Suprapubic skin (tissue), 4 donors: ENCODE measurements around the gene RFX5. TPM values are rescaled to one million over a fixed set of nuclear protein-coding genes. Genes with fewer than 3 reads are reported as not detected.
"Not testable (repeated sequence)": the region's sequence is repeated elsewhere in the genome, so short reads cannot be mapped to it uniquely, and the experiment has no call there.

Source experiments
- DNase-seq, 2 donors: peaks; one replicate each; pipeline ENCODE4 v3.0.0-alpha.2; 2019; ENCODE audit warnings: low spot score in 2 of 2
- H3K27ac ChIP-seq: fragments of 200-600 bp; sonication (generic); one replicate; pipeline ENCODE4 v1.5.1; 2019
- H3K27me3 ChIP-seq: fragments of 200-600 bp; sonication (generic); one replicate; pipeline ENCODE4 v1.5.1; 2019
- H3K36me3 ChIP-seq: fragments of 200-600 bp; sonication (generic); one replicate; pipeline ENCODE4 v1.5.1; 2019
- H3K4me1 ChIP-seq: fragments of 200-600 bp; sonication (generic); one replicate; pipeline ENCODE4 v1.5.1; 2019
- H3K4me3 ChIP-seq: fragments of 200-600 bp; sonication (generic); one replicate; pipeline ENCODE4 v1.5.1; 2019; ENCODE audit warnings: mild to moderate bottlenecking
- H3K9me3 ChIP-seq: fragments of 200-600 bp; sonication (generic); one replicate; pipeline ENCODE4 v1.5.1; 2019
- EP300 ChIP-seq: sonication (generic); formaldehyde crosslinking; IDR thresholded peaks from one replicate; pipeline ENCODE4 v1.6.1; 2017; ENCODE audit warnings: antibody characterized with exemption
- POLR2A ChIP-seq, 2 donors: fragments of 450-650 bp; IDR thresholded peaks; one replicate each; pipeline ENCODE4 v1.6.1; 2017; ENCODE audit warnings: antibody characterized with exemption in 2 of 2, mild to moderate bottlenecking in 2 of 2, moderate library complexity in 2 of 2
- POLR2AphosphoS5 ChIP-seq, 3 donors: sonication (generic); formaldehyde crosslinking; IDR thresholded peaks; one replicate each; pipeline ENCODE4 v1.6.1; 2017; ENCODE audit warnings: antibody characterized with exemption in 3 of 3
- WGBS: methylation state at CpG from one replicate; pipeline ENCODE4 v1.1.5; 2018; 5-methylcytosine and 5-hydroxymethylcytosine counted together
- total RNA-seq, 4 donors: library from RNA; depleted of rRNA; stranded (reverse); fragments of >200 nt; gene quantifications; one replicate each; pipeline ENCODE4 v1.1.0, GENCODE V29; 2016
- TF ChIP-seq, protein P1 (sequence below), 2 donors: fragments of 200-600 bp in 1 of 2; fragments of 450-650 bp in 1 of 2; sonication (generic) in 1 of 2; IDR thresholded peaks; one replicate each; pipeline ENCODE4 v1.5.1; 2016 to 2019; ENCODE audit warnings: antibody characterized with exemption in 2 of 2, mild to moderate bottlenecking in 1 of 2, moderate library complexity in 1 of 2

The RFX5 gene
- total RNA-seq, 4 donors from 2014 or later = 18.0 to 22.1 (median 18.5) TPM

GRCh38 chr1:151356696-151357095, 9.6 kb upstream of the RFX5 start:
- Histone ChIP-seq H3K36me3 (no peaks in the 10 kb centered on the region), H3K27me3 (no peaks in the 10 kb centered on the region), H3K4me1 (no peaks in the 10 kb centered on the region), H3K4me3 (no peak overlapping the region), H3K27ac (no peak overlapping the region), H3K9me3 (no peaks in the 10 kb centered on the region)
- TF ChIP-seq EP300 (no peak), POLR2A (IDR thresholded peaks at IDR 0.05) (no peak), POLR2AphosphoS5 (IDR thresholded peaks at IDR 0.05) (no peak)
- TF ChIP-seq, protein P1, sequence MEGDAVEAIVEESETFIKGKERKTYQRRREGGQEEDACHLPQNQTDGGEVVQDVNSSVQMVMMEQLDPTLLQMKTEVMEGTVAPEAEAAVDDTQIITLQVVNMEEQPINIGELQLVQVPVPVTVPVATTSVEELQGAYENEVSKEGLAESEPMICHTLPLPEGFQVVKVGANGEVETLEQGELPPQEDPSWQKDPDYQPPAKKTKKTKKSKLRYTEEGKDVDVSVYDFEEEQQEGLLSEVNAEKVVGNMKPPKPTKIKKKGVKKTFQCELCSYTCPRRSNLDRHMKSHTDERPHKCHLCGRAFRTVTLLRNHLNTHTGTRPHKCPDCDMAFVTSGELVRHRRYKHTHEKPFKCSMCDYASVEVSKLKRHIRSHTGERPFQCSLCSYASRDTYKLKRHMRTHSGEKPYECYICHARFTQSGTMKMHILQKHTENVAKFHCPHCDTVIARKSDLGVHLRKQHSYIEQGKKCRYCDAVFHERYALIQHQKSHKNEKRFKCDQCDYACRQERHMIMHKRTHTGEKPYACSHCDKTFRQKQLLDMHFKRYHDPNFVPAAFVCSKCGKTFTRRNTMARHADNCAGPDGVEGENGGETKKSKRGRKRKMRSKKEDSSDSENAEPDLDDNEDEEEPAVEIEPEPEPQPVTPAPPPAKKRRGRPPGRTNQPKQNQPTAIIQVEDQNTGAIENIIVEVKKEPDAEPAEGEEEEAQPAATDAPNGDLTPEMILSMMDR (IDR thresholded peaks at IDR 0.05) = no peak
- no peak for DNase-seq
- 68% methylated on average over 2 of the region's 2 CpGs for WGBS

- TF ChIP-seq, protein P1 (IDR thresholded peaks at IDR 0.05) = no peak
- TF ChIP-seq POLR2A (IDR thresholded peaks at IDR 0.05) (no peak), POLR2AphosphoS5 (IDR thresholded peaks at IDR 0.05) (no peak), EP300 (no peak)
- Histone ChIP-seq H3K36me3 (no peaks in the 10 kb centered on the region), H3K27me3 (no peaks in the 10 kb centered on the region), H3K9me3 (no peaks in the 10 kb centered on the region), H3K27ac (no peak overlapping the region), H3K4me3 (no peak overlapping the region), H3K4me1 (peaks cover 8% of the 10 kb centered on the region)
- DNase-seq = no peak
- WGBS = 93% methylated on average over 6 of the region's 6 CpGs
Measured at GRCh38 chr1:151352021-151352718, 5.1 kb upstream of the RFX5 start.

DNA sequence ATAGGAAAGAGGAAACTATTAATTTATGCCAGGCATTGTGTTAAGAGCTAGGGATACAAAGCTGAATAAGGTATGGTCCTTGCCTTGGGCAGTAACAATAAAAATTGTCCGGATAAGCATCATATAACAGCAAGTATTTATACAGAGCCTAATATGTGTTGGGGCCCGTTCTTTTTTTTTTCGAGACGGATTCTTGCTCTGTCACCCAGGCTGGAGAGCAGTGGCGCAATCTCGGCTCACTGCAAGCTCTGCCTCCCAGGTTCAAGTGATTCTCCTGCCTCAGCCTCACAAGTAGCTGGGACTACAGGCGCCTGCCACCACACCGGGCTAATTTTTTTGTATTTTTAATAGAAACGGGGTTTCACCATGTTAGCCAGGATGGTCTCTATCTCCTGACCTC, 3.3 kb upstream of the RFX5 start:
- H3K27me3 ChIP-seq, H3K4me3 ChIP-seq, DNase-seq, H3K36me3 ChIP-seq, H3K27ac ChIP-seq, H3K9me3 ChIP-seq: not testable (repeated sequence)
- WGBS = 86% methylated on average over 9 of the region's 9 CpGs
- peaks cover 20% of the 10 kb centered on the region for H3K4me1 ChIP-seq

DNA sequence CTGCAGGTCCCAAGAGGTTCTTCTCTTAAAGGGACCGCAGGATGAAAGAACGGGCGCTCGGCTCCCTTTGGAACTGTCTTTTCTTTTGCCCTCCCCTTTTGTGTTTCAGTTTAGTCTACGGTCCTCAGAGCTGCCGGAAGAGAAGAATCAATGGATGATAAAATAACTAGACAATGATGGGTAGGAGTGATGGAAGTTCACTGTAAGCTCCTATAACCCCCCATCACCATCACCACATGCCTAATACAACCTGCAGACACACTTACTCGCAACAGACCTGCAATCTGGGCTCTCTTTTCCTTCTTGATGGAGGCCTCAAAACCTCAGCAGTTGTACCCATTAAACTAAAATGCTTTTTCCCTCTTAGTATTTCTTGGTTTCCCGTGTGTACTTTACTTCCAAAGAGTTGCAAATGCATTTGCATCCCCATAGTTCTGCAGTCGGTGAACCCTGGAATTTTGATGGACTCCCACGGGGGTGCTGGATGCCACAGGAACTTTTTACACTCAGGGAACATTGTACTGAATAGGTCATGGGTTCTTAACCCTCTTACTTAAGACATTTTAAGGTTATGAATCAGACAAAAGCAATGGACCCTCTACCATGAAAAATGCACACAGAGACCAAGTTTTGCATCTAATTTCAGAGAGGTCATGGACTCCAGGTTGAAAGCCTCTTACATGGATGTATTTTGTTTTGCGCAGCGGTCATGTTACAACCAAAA, 633 bp upstream of the RFX5 start:
- WGBS = 30% methylated on average over 12 of the region's 12 CpGs
- H3K36me3 ChIP-seq = peaks cover 22% of the 10 kb centered on the region
- H3K4me3 ChIP-seq = peak overlapping the region; percentile 78
- peak overlapping the region; percentile 89 for H3K27ac ChIP-seq
- H3K9me3 ChIP-seq = no peaks in the 10 kb centered on the region
- H3K4me1 ChIP-seq = peaks cover 20% of the 10 kb centered on the region
- no peak for DNase-seq
- TF ChIP-seq POLR2A (IDR thresholded peaks at IDR 0.05) = no peak
- peak; percentile 7 for TF ChIP-seq EP300
- no peaks in the 10 kb centered on the region for H3K27me3 ChIP-seq

DNA sequence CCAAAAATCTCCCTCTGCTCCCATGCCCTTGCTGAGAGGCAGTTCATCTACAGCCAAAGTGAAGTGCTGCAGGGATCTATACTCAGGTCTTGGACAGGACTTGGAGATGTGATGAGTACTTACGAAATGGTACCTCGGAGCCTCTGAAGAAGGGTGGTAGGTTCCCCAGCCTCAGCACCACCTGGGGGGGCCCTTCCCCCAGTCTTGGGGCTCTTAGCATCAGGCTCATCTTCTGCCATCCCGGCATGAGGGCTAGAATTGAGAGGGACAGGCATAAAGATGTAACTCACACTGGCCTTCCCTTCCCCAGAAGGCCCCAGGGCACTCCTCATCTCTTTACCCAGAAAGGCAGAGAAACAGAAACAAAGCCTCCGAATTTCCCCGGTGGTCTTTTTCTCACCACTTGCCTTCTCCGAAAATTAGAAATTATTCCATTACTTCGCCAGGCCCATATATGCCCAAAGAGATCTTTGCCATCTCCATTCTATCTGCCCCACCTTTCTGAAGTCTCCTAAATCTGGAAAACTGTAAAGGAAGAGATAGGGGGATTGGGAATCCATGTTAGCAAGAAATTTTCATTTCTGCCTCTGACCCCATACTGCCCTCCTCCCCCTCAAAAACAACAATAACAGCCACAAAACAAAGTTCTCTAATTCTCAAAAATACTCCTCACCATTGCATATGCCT, 827 bp downstream of the RFX5 start:
- H3K36me3 ChIP-seq = peaks cover 34% of the 10 kb centered on the region
- no peaks in the 10 kb centered on the region for H3K9me3 ChIP-seq
- TF ChIP-seq, protein P1 (IDR thresholded peaks at IDR 0.05) = no peak
- TF ChIP-seq POLR2AphosphoS5 (IDR thresholded peaks at IDR 0.05) (no peak), EP300 (no peak), POLR2A (IDR thresholded peaks at IDR 0.05) (no peak)
- H3K4me1 ChIP-seq = peaks cover 20% of the 10 kb centered on the region
- no peak for DNase-seq
- H3K27me3 ChIP-seq = no peaks in the 10 kb centered on the region
- WGBS = 68% methylated on average over 7 of the region's 7 CpGs
- H3K4me3 ChIP-seq = peak overlapping the region; percentile 78
- H3K27ac ChIP-seq = peak overlapping the region; percentile 89

DNA sequence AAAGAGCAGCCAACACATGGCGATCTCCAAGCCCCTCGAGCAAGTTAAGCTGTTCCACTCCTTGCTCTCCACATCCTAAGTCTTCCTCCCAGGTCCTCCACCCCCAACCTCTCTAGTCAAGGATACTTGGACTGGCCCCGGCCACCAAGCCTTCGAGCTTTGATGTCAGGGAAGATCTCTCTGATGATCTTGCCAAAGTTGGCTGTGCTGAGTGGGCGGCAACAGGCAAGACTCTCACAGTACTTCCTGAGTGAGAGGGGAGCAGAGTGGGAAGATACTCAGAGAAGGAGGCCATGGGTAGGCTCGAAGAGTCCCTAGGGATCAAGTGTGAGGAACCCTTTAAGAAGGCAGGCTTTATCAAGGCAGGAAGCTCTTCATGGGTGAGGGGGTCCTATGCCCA, 2.8 kb downstream of the RFX5 start:
- DNase-seq = no peak
- H3K9me3 ChIP-seq = no peaks in the 10 kb centered on the region
- H3K27ac ChIP-seq = no peak overlapping the region
- no peaks in the 10 kb centered on the region for H3K27me3 ChIP-seq
- H3K4me3 ChIP-seq = no peak overlapping the region
- 78% methylated on average over 5 of the region's 6 CpGs for WGBS
- H3K36me3 ChIP-seq = peaks cover 34% of the 10 kb centered on the region
- H3K4me1 ChIP-seq = peaks cover 28% of the 10 kb centered on the region
- TF ChIP-seq POLR2A (IDR thresholded peaks at IDR 0.05) = no peak
- TF ChIP-seq, protein P1 (IDR thresholded peaks at IDR 0.05) = no peak
- TF ChIP-seq EP300 = no peak
- no peak for TF ChIP-seq POLR2AphosphoS5 (IDR thresholded peaks at IDR 0.05)
